Peyer's patch (tissue), 4 donors: ENCODE data around the gene SPRED1. TPM values are rescaled to one million over a fixed set of nuclear protein-coding genes. Genes with fewer than 3 reads are reported as not detected.

ENCODE experiments used
- DNase-seq, 3 donors: peaks; one replicate each; pipeline ENCODE4 v3.0.0-alpha.2; 2017 to 2019
- H3K27ac ChIP-seq, 4 donors: fragments of 200-600 bp; sonication (generic); one replicate each; pipeline ENCODE4 v1.5.1; 2016 to 2019
- H3K27me3 ChIP-seq, 2 donors: fragments of 200-600 bp; sonication (generic); one replicate each; pipeline ENCODE4 v1.5.1; 2019
- H3K36me3 ChIP-seq, 3 donors: fragments of 200-600 bp; sonication (generic); one replicate each; pipeline ENCODE4 v1.5.1; 2016 to 2019
- H3K4me1 ChIP-seq, 4 donors: fragments of 200-600 bp; sonication (generic); one replicate each; pipeline ENCODE4 v1.5.1; 2016 to 2019
- H3K4me3 ChIP-seq, 4 donors: fragments of 200-600 bp; sonication (generic); 1 replicate in 3 of 4; 2 replicates in 1 of 4; pipeline ENCODE4 v1.5.1; 2016 to 2019; ENCODE audit warnings: mild to moderate bottlenecking in 1 of 4
- H3K9me3 ChIP-seq, 4 donors: fragments of 200-600 bp; sonication (generic); one replicate each; pipeline ENCODE4 v1.5.1; 2016 to 2019; ENCODE audit warnings: mild to moderate bottlenecking in 1 of 4
- POLR2A ChIP-seq, 2 donors: fragments of 450-650 bp; IDR thresholded peaks; one replicate each; pipeline ENCODE4 v1.5.1; 2017; ENCODE audit warnings: antibody characterized with exemption in 2 of 2, mild to moderate bottlenecking in 2 of 2, moderate library complexity in 2 of 2
- total RNA-seq, 4 donors: library from RNA; depleted of rRNA; stranded (reverse); fragments of >200 nt; gene quantifications; one replicate each; pipeline ENCODE4 v1.1.0, GENCODE V29; 2016
- TF ChIP-seq, protein P1 (sequence below), 6 experiments: fragments of 450-650 bp in 4 of 6; fragments of 200-600 bp in 2 of 6; sonication (generic) in 1 of 6; IDR thresholded peaks; one replicate each; pipeline ENCODE4 v1.5.1; 2017 to 2019; ENCODE audit warnings: antibody characterized with exemption in 6 of 6, mild to moderate bottlenecking in 3 of 6, moderate library complexity in 1 of 6

SPRED1 gene
- total RNA-seq, 4 donors from 2014 or later = 8.9 to 40.4 (median 20.2) TPM

GRCh38 chr15:38332711-38333110, 80.1 kb downstream of the SPRED1 start:
- TF ChIP-seq POLR2A (IDR thresholded peaks at IDR 0.05) = no peak
- TF ChIP-seq, protein P1, sequence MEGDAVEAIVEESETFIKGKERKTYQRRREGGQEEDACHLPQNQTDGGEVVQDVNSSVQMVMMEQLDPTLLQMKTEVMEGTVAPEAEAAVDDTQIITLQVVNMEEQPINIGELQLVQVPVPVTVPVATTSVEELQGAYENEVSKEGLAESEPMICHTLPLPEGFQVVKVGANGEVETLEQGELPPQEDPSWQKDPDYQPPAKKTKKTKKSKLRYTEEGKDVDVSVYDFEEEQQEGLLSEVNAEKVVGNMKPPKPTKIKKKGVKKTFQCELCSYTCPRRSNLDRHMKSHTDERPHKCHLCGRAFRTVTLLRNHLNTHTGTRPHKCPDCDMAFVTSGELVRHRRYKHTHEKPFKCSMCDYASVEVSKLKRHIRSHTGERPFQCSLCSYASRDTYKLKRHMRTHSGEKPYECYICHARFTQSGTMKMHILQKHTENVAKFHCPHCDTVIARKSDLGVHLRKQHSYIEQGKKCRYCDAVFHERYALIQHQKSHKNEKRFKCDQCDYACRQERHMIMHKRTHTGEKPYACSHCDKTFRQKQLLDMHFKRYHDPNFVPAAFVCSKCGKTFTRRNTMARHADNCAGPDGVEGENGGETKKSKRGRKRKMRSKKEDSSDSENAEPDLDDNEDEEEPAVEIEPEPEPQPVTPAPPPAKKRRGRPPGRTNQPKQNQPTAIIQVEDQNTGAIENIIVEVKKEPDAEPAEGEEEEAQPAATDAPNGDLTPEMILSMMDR (IDR thresholded peaks at IDR 0.05) = no peak

DNA sequence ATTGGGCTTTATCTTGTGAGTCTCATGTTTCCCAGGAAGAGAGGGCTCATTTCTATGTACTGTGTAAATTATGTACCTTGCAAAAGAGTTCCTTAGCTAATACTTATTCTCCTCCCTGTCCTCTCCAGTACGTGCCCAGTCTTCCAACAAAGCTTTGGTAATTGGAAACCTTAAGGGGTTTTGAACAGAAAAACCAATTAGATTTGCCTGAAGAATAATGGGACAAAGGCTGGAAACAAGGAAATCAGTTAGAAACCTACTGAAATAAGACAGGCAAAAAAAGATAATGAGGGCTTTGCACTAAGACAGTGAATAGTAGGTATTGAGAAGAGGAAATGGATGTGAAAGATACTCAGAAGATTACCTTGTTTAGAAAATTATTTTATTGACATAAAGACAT, 82.5 kb downstream of the SPRED1 start:
- Histone ChIP-seq H3K36me3 (peaks cover 0 to 6% (median 0%) of the 10 kb centered on the region in 3 donors), H3K4me3 (no peak overlapping the region), H3K27me3 (no peaks in the 10 kb centered on the region), H3K4me1 (no peaks in the 10 kb centered on the region), H3K9me3 (no peaks in the 10 kb centered on the region), H3K27ac (no peak overlapping the region)
- TF ChIP-seq, protein P1 (IDR thresholded peaks at IDR 0.05) = no peak
- TF ChIP-seq POLR2A (IDR thresholded peaks at IDR 0.05) = no peak
- no peak for DNase-seq

More at GRCh38 chr15:38332711-38333110, 80.1 kb downstream of the SPRED1 start:
- Histone ChIP-seq H3K36me3 (peaks cover 0 to 6% (median 0%) of the 10 kb centered on the region in 3 donors), H3K4me1 (no peaks in the 10 kb centered on the region), H3K27me3 (no peaks in the 10 kb centered on the region), H3K27ac (no peak overlapping the region), H3K4me3 (no peak overlapping the region), H3K9me3 (no peaks in the 10 kb centered on the region)
- DNase-seq = no peak

DNA sequence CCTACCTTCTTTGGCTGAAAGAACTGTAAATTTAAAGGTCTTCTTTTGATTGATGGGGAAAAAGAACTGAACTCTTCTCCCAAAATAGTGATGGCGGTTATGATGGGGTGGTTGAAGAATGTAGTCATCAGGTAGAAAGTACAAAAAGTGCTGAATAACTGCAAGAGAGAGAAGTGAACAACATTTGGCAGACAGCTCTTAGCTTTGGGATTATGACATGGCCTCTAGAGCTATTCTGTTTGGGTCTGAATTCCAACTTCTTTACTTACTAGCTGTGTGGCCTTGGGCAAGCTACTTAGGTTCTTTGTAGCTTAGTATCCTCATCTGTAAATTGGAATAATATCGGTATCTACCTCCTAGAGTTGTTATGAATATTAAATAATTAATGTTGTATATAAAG, 91.7 kb downstream of the SPRED1 start:
- TF ChIP-seq, protein P1 (IDR thresholded peaks at IDR 0.05) = no peak
- TF ChIP-seq POLR2A (IDR thresholded peaks at IDR 0.05) = no peak

DNA sequence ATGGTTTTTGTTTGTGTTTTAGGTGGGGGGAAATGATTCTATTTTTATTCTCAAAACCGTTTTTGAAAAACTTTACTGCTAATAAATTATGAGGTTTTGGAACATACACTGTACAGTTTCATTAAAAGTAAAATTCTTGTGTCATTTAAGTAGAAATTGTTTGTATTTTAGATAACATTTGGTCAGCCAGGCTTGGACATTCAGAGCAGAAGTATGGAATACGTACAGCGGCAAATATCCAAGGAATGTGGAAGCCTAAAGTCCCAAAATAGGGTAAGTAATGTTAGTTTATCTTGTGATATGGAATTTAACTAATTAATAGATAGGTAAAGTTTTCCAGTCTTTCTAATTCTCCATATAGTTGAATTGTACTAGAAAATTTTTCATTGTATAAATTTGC, 96.6 kb downstream of the SPRED1 start:
- Histone ChIP-seq H3K4me1 (no peaks in the 10 kb centered on the region), H3K4me3 (no peak overlapping the region), H3K9me3 (no peaks in the 10 kb centered on the region), H3K27me3 (no peaks in the 10 kb centered on the region), H3K27ac (no peak overlapping the region), H3K36me3 (peaks cover 0 to 26% (median 0%) of the 10 kb centered on the region in 3 donors)
- TF ChIP-seq, protein P1 (IDR thresholded peaks at IDR 0.05) = no peak
- TF ChIP-seq POLR2A (IDR thresholded peaks at IDR 0.05) = no peak
- DNase-seq = no peak

More for the DNA sequence above, 91.7 kb downstream of the SPRED1 start:
- no peak overlapping the region for H3K4me3 ChIP-seq
- H3K27me3 ChIP-seq = no peaks in the 10 kb centered on the region
- no peak overlapping the region for H3K27ac ChIP-seq
- H3K9me3 ChIP-seq = no peaks in the 10 kb centered on the region
- H3K4me1 ChIP-seq = no peaks in the 10 kb centered on the region
- DNase-seq = no peak
- H3K36me3 ChIP-seq = peaks cover 0 to 5% (median 0%) of the 10 kb centered on the region in 3 donors

DNA sequence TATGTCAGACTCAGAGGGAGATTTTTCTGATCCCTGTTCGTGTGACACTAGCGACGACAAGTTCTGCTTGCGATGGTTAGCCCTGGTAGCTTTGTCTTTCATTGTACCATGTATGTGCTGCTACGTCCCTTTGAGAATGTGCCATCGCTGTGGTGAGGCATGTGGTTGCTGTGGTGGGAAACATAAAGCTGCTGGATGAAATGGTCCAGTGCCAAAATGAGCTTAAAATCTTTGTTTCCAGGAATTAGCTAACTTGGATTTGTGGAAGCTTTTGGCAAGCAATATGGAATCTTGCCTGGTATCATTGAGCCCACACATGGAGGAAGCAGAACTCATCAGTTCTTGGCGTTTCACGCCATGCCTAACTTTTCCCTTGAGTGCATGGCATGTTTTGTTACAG, 98.8 kb downstream of the SPRED1 start:
- Histone ChIP-seq H3K9me3 (no peaks in the 10 kb centered on the region), H3K27ac (no peak overlapping the region), H3K36me3 (peaks cover 0 to 21% (median 0%) of the 10 kb centered on the region in 3 donors), H3K4me1 (no peaks in the 10 kb centered on the region), H3K4me3 (no peak overlapping the region), H3K27me3 (no peaks in the 10 kb centered on the region)
- TF ChIP-seq, protein P1 (IDR thresholded peaks at IDR 0.05) = no peak
- no peak for TF ChIP-seq POLR2A (IDR thresholded peaks at IDR 0.05)
- no peak for DNase-seq
